Activated CD4-positive, alpha-beta memory T cell treated with anti-CD3 and anti-CD28 coated beads, Interleukin-2, amount 10 ng/mL, durations not matched to agents 7 days and 5 days (primary cell): ENCODE data around the gene INTS3. TPM values are rescaled to one million over a fixed set of nuclear protein-coding genes. Genes with fewer than 3 reads are reported as not detected.

Experiments used
- CTCF ChIA-PET: fragments of 350-600 bp; sonication (Branson Sonifier 250); formaldehyde crosslinking; loops from one replicate; lab custom pipeline; 2021; ENCODE audit warnings: antibody characterized with exemption, inconsistent platforms; lab: Charles Lee
- POLR2A ChIA-PET: fragments of 350-600 bp; sonication (Branson Sonifier 250); formaldehyde crosslinking; loops from one replicate; lab custom pipeline; 2021; ENCODE audit warnings: antibody characterized with exemption; lab: Charles Lee
- DNase-seq: peaks from one replicate; pipeline ENCODE4 v3.0.0-alpha.2; 2020
- H3K27ac Mint-ChIP-seq: one replicate; pipeline ENCODE4 v1.8.0; 2021; ENCODE audit warnings: mild to moderate bottlenecking, mixed read lengths
- H3K27me3 Mint-ChIP-seq: one replicate; pipeline ENCODE4 v1.8.0; 2021; ENCODE audit warnings: mixed read lengths
- H3K36me3 Mint-ChIP-seq: one replicate; pipeline ENCODE4 v1.8.0; 2021; ENCODE audit warnings: low read depth, mixed read lengths
- H3K4me1 Mint-ChIP-seq: one replicate; pipeline ENCODE4 v1.8.0; 2021; ENCODE audit warnings: mixed read lengths
- H3K4me3 Mint-ChIP-seq: one replicate; pipeline ENCODE4 v1.8.0; 2021; ENCODE audit warnings: mild to moderate bottlenecking, mixed read lengths
- H3K9me3 Mint-ChIP-seq: one replicate; pipeline ENCODE4 v1.8.0; 2021; ENCODE audit warnings: mixed read lengths
- total RNA-seq, 2 experiments: library from RNA; stranded (reverse); gene quantifications; one replicate each; pipeline ENCODE4 v1.2.3, GENCODE V29; 2021

INTS3 gene
- total RNA-seq, 2 experiments from 2014 or later = 46.9 to 50.5 TPM

GRCh38 chr1:153799566-153800465 lies 72.0 kb downstream of the INTS3 start:
- H3K4me1 Mint-ChIP-seq = peaks cover 32% of the 10 kb centered on the region

GRCh38 chr1:153800516-153800915 lies 72.7 kb downstream of the INTS3 start:
- H3K36me3 Mint-ChIP-seq = peaks cover 21% of the 10 kb centered on the region
- H3K9me3 Mint-ChIP-seq = no peaks in the 10 kb centered on the region
- no peak for DNase-seq
- H3K27ac Mint-ChIP-seq = no peak overlapping the region
- H3K4me1 Mint-ChIP-seq = peaks cover 36% of the 10 kb centered on the region
- H3K4me3 Mint-ChIP-seq = no peak overlapping the region
- CTCF ChIA-PET = interaction anchor here (3.0 kb wide), 1 partner anchor 186 kb away, joined by 11 read pairs; the partner anchor contains the start of gene RAB13
- POLR2A ChIA-PET = interaction anchor here (1.1 to 1.5 kb wide), 4 partner anchors 25 to 190 kb away, joined by 3 to 4 read pairs (median 3); partner anchors contain the start of genes JTB and SLC27A3
- no peaks in the 10 kb centered on the region for H3K27me3 Mint-ChIP-seq

More at GRCh38 chr1:153799566-153800465, 72.0 kb downstream of the INTS3 start:
- Mint-ChIP-seq H3K9me3 (no peaks in the 10 kb centered on the region), H3K27ac (no peak overlapping the region), H3K36me3 (peaks cover 21% of the 10 kb centered on the region), H3K4me3 (no peak overlapping the region), H3K27me3 (no peaks in the 10 kb centered on the region)
- DNase-seq = no peak
- ChIA-PET POLR2A (interaction anchor here (1.5 to 3.0 kb wide), 2 partner anchors 119 to 123 kb away, joined by 4 to 14 read pairs; partner anchors contain the start of gene GATAD2B), CTCF (interaction anchor here (2.0 to 4.5 kb wide), 2 partner anchors 124 to 187 kb away, joined by 5 to 43 read pairs; partner anchors contain the start of gene RAB13)

GRCh38 chr1:153801028-153801625 lies 73.3 kb downstream of the INTS3 start:
- CTCF ChIA-PET = interaction anchor here (3.0 kb wide), 1 partner anchor 186 kb away, joined by 11 read pairs; the partner anchor contains the start of gene RAB13
- H3K27me3 Mint-ChIP-seq = no peaks in the 10 kb centered on the region
- H3K4me1 Mint-ChIP-seq = peaks cover 38% of the 10 kb centered on the region
- peaks cover 21% of the 10 kb centered on the region for H3K36me3 Mint-ChIP-seq
- POLR2A ChIA-PET = interaction anchor here (0.9 to 1.5 kb wide), 5 partner anchors 26 to 189 kb away, joined by 3 to 4 read pairs (median 3); partner anchors contain the start of genes CRTC2, JTB and SLC27A3
- no peak overlapping the region for H3K4me3 Mint-ChIP-seq
- H3K27ac Mint-ChIP-seq = no peak overlapping the region
- H3K9me3 Mint-ChIP-seq = no peaks in the 10 kb centered on the region
- DNase-seq = no peak

GRCh38 chr1:153801786-153802697 lies 74.2 kb downstream of the INTS3 start:
- no peaks in the 10 kb centered on the region for H3K9me3 Mint-ChIP-seq
- H3K27me3 Mint-ChIP-seq = no peaks in the 10 kb centered on the region
- CTCF ChIA-PET = interaction anchor here (3.0 kb wide), 1 partner anchor 185 kb away, joined by 11 read pairs; the partner anchor contains the start of gene RAB13
- H3K36me3 Mint-ChIP-seq = peaks cover 25% of the 10 kb centered on the region
- no peak overlapping the region for H3K27ac Mint-ChIP-seq
- peaks cover 33% of the 10 kb centered on the region for H3K4me1 Mint-ChIP-seq
- H3K4me3 Mint-ChIP-seq = no peak overlapping the region
- no peak for DNase-seq
- POLR2A ChIA-PET = interaction anchor here (0.8 to 3.7 kb wide), 8 partner anchors 9 to 189 kb away, joined by 3 to 16 read pairs (median 3); partner anchors contain the start of genes CRTC2, DENND4B, JTB and RPS27

- peaks cover 30% of the 10 kb centered on the region for H3K4me1 Mint-ChIP-seq
- no peaks in the 10 kb centered on the region for H3K27me3 Mint-ChIP-seq
- peaks cover 33% of the 10 kb centered on the region for H3K36me3 Mint-ChIP-seq
- CTCF ChIA-PET = interaction anchor here (1.7 to 3.0 kb wide), 2 partner anchors 183 kb away, joined by 5 to 11 read pairs; partner anchors contain the start of gene RAB13
- H3K4me3 Mint-ChIP-seq = no peak overlapping the region
- POLR2A ChIA-PET = interaction anchor here (0.8 to 3.7 kb wide), 5 partner anchors 10 to 187 kb away, joined by 3 to 16 read pairs (median 4); partner anchors contain the start of genes DENND4B, JTB and RPS27
- H3K9me3 Mint-ChIP-seq = no peaks in the 10 kb centered on the region
- no peak for DNase-seq
- no peak overlapping the region for H3K27ac Mint-ChIP-seq
These were observed 75.7 kb downstream of the INTS3 start for GRCh38 chr1:153803470-153804056.

GRCh38 chr1:153804112-153804511 lies 76.3 kb downstream of the INTS3 start:
- peak overlapping the region; percentile 31 for H3K27ac Mint-ChIP-seq
- H3K27me3 Mint-ChIP-seq = no peaks in the 10 kb centered on the region
- peaks cover 39% of the 10 kb centered on the region for H3K36me3 Mint-ChIP-seq
- H3K9me3 Mint-ChIP-seq = no peaks in the 10 kb centered on the region
- DNase-seq = no peak
- peaks cover 30% of the 10 kb centered on the region for H3K4me1 Mint-ChIP-seq
- CTCF ChIA-PET = interaction anchor here (1.6 to 1.7 kb wide), 2 partner anchors 28 to 183 kb away, joined by 4 to 5 read pairs; partner anchors contain the start of gene RAB13
- POLR2A ChIA-PET = interaction anchor here (0.9 to 3.7 kb wide), 5 partner anchors 7 to 173 kb away, joined by 3 to 16 read pairs (median 5); partner anchors contain the start of genes DENND4B and JTB
- no peak overlapping the region for H3K4me3 Mint-ChIP-seq

GRCh38 chr1:153805042-153805745 lies 77.3 kb downstream of the INTS3 start:
- Mint-ChIP-seq H3K4me3 (no peak overlapping the region), H3K4me1 (peaks cover 30% of the 10 kb centered on the region), H3K36me3 (peaks cover 49% of the 10 kb centered on the region), H3K27me3 (no peaks in the 10 kb centered on the region), H3K9me3 (no peaks in the 10 kb centered on the region), H3K27ac (peak overlapping the region; percentile 60)
- peak; percentile 71 for DNase-seq
- ChIA-PET POLR2A (interaction anchor here (0.9 to 3.7 kb wide), 6 partner anchors 8 to 179 kb away, joined by 3 to 16 read pairs (median 4); partner anchors contain the start of genes DENND4B and JTB), CTCF (interaction anchor here (1.0 to 1.7 kb wide), 4 partner anchors 29 to 182 kb away, joined by 3 to 5 read pairs (median 4); partner anchors contain the start of gene RAB13)

GRCh38 chr1:153805886-153806719 lies 78.3 kb downstream of the INTS3 start:
- no peak for DNase-seq
- no peaks in the 10 kb centered on the region for H3K27me3 Mint-ChIP-seq
- CTCF ChIA-PET = interaction anchor here (1.0 to 1.7 kb wide), 4 partner anchors 10 to 181 kb away, joined by 3 to 4 read pairs (median 4); no protein-coding TSS in a partner anchor
- POLR2A ChIA-PET = interaction anchor here (1.1 to 3.7 kb wide), 4 partner anchors 22 to 178 kb away, joined by 3 to 16 read pairs (median 4); partner anchors contain the start of gene DENND4B
- peak overlapping the region; percentile 60 for H3K27ac Mint-ChIP-seq
- H3K4me3 Mint-ChIP-seq = no peak overlapping the region
- peaks cover 52% of the 10 kb centered on the region for H3K36me3 Mint-ChIP-seq
- H3K4me1 Mint-ChIP-seq = peaks cover 30% of the 10 kb centered on the region
- no peaks in the 10 kb centered on the region for H3K9me3 Mint-ChIP-seq

- POLR2A ChIA-PET = interaction anchor here (1.2 kb wide), 1 partner anchor 10 kb away, joined by 3 read pairs; no protein-coding TSS in a partner anchor
These were observed 88.5 kb downstream of the INTS3 start for GRCh38 chr1:153816283-153816889.

More at GRCh38 chr1:153816283-153816889, 88.5 kb downstream of the INTS3 start:
- no peaks in the 10 kb centered on the region for H3K9me3 Mint-ChIP-seq
- H3K27ac Mint-ChIP-seq = no peak overlapping the region
- no peaks in the 10 kb centered on the region for H3K4me1 Mint-ChIP-seq
- no peak overlapping the region for H3K4me3 Mint-ChIP-seq
- H3K36me3 Mint-ChIP-seq = peaks cover 59% of the 10 kb centered on the region
- no peak for DNase-seq
- no peaks in the 10 kb centered on the region for H3K27me3 Mint-ChIP-seq
- CTCF ChIA-PET = interaction anchor here (1.5 to 2.5 kb wide), 2 partner anchors 10 to 174 kb away, joined by 3 to 8 read pairs; partner anchors contain the start of gene RPS27
